ENCODE measurements around the gene BOD1L1.

Gene BOD1L1

DNA sequence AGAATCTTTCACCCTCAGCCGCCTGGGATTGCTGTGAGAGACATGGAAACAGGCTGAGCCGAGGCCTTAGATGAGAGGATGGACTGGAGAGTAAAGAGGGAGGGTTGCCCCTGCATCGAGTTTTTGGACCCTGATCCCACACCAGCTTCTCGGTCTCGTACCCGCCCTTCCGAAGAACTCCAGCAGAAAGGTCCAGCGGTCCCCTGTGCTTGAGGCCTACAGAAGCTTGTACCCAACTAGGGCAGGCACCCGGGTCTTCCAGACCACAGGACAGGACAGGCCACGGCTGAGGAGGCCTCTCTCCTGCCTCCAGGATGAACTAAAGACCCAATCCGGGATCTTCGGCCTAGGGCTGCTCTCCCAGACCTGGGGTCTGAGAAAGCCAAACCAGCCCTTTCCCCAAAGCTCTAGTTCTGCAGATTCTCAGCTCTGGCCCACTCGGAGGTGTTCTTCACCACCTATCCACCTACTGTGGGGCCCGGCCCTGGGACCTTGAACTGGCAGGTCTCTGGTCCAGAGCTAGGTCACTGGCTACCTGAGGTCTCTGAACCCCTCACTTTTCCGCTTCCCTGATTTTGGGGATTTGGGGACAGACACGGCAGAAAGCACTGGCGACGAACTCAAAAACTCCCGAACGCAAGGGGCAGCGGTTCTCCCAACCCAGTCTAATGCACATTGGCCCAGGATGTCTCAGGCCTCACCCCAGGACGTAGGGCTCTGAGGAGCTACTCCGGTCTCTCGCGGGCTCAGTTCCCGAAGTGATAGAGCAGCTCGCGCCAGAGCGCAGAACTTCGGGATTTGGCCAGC lies 84.3 kb downstream of the BOD1L1 start:
- H3K27me3 ChIP-seq (ENCODE audit: low read depth, low read length) = peaks cover 54% of the 10 kb centered on the region
- H3K27ac ChIP-seq (ENCODE audit: low read length) = peak overlapping the region; percentile 31
- H3K36me3 ChIP-seq (ENCODE audit: control insufficient read depth in 1 of 2, insufficient read depth in 2 of 2, low read length in 2 of 2) = no peaks in the 10 kb centered on the region
- peak overlapping the region; percentile 46 to 83 for H3K4me3 ChIP-seq (ENCODE audit: low read depth in 1 of 2, low read length in 2 of 2)
- peaks cover 0 to 35% of the 10 kb centered on the region in 2 donors for H3K4me1 ChIP-seq (ENCODE audit: control insufficient read depth in 1 of 2, insufficient read depth in 2 of 2, low read length in 2 of 2)
- no peaks in the 10 kb centered on the region for H3K9me3 ChIP-seq (ENCODE audit: control insufficient read depth in 1 of 2, low read length in 2 of 2)

- H3K27ac ChIP-seq (ENCODE audit: low read length) = no peak overlapping the region
Measured at GRCh38 chr4:13542577-13543031, 84.9 kb downstream of the BOD1L1 start.

DNA sequence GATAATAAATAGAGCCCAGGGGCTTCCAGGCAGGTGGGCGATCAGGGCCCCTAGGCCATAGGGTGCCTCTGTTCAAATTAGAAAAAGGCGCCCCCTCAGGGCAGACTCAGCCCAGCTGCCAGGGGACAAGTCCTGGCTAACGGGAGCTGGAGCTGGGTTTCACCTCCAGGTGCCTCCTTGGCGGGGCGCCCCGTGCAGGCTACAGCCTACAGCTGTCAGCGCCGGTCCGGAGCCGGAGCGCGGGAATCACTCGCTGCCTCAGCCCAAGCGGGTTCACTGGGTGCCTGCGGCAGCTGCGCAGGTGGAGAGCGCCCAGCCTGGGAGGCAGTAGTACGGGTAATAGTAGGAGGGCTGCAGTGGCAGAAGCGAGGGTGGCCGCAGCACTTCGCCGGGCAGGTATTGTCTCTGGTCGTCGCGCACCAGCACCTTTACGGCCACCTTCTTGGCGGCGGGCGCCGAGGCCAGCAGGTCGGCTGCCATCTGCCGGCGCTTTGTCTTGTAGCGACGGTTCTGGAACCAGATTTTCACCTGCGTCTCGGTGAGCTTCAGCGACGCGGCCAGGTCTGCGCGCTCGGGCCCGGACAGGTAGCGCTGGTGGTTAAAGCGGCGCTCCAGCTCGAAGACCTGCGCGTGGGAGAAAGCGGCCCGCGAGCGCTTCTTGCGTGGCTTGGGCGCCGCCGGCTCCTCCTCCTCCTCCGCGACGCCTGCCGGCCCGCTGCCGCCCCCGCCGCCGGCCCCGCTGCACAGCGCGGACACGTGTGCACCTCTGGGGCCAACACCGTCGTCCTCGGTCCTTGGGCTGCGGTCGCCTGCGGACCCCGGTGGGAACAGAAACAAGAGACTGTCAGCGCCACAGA lies 85.6 kb downstream of the BOD1L1 start:
- Histone ChIP-seq H3K4me1 (ENCODE audit: control insufficient read depth in 1 of 2, insufficient read depth in 2 of 2, low read length in 2 of 2) (peaks cover 0 to 27% of the 10 kb centered on the region in 2 donors), H3K27ac (ENCODE audit: low read length) (no peak overlapping the region), H3K36me3 (ENCODE audit: control insufficient read depth in 1 of 2, insufficient read depth in 2 of 2, low read length in 2 of 2) (no peaks in the 10 kb centered on the region), H3K4me3 (ENCODE audit: low read depth in 1 of 2, low read length in 2 of 2) (peak overlapping the region; percentile 46 to 83), H3K27me3 (ENCODE audit: low read depth, low read length) (peaks cover 59% of the 10 kb centered on the region), H3K9me3 (ENCODE audit: control insufficient read depth in 1 of 2, low read length in 2 of 2) (no peaks in the 10 kb centered on the region)

More at GRCh38 chr4:13542577-13543031, 84.9 kb downstream of the BOD1L1 start:
- no peaks in the 10 kb centered on the region for H3K9me3 ChIP-seq (ENCODE audit: control insufficient read depth in 1 of 2, low read length in 2 of 2)
- peaks cover 0 to 32% of the 10 kb centered on the region in 2 donors for H3K4me1 ChIP-seq (ENCODE audit: control insufficient read depth in 1 of 2, insufficient read depth in 2 of 2, low read length in 2 of 2)
- no peaks in the 10 kb centered on the region for H3K36me3 ChIP-seq (ENCODE audit: control insufficient read depth in 1 of 2, insufficient read depth in 2 of 2, low read length in 2 of 2)
- H3K4me3 ChIP-seq (ENCODE audit: low read depth in 1 of 2, low read length in 2 of 2) = peak overlapping the region; percentile 46 to 83
- peaks cover 58% of the 10 kb centered on the region for H3K27me3 ChIP-seq (ENCODE audit: low read depth, low read length)

- H3K9me3 ChIP-seq (ENCODE audit: control insufficient read depth in 1 of 2, low read length in 2 of 2) = no peaks in the 10 kb centered on the region
- no peaks in the 10 kb centered on the region for H3K36me3 ChIP-seq (ENCODE audit: control insufficient read depth in 1 of 2, insufficient read depth in 2 of 2, low read length in 2 of 2)
- H3K27me3 ChIP-seq (ENCODE audit: low read depth, low read length) = peaks cover 57% of the 10 kb centered on the region
- no peak overlapping the region for H3K27ac ChIP-seq (ENCODE audit: low read length)
- peaks cover 0 to 23% of the 10 kb centered on the region in 2 donors for H3K4me1 ChIP-seq (ENCODE audit: control insufficient read depth in 1 of 2, insufficient read depth in 2 of 2, low read length in 2 of 2)
- peak overlapping the region in 1 of 2 donors; percentile 83 for H3K4me3 ChIP-seq (ENCODE audit: low read depth in 1 of 2, low read length in 2 of 2)
Measured at GRCh38 chr4:13541176-13541604, 86.3 kb downstream of the BOD1L1 start.

GRCh38 chr4:13540446-13541175 lies 86.9 kb downstream of the BOD1L1 start:
- Histone ChIP-seq H3K4me3 (ENCODE audit: low read depth in 1 of 2, low read length in 2 of 2) (peak overlapping the region in 1 of 2 donors; percentile 83), H3K9me3 (ENCODE audit: control insufficient read depth in 1 of 2, low read length in 2 of 2) (no peaks in the 10 kb centered on the region), H3K27me3 (ENCODE audit: low read depth, low read length) (peaks cover 59% of the 10 kb centered on the region), H3K36me3 (ENCODE audit: control insufficient read depth in 1 of 2, insufficient read depth in 2 of 2, low read length in 2 of 2) (no peaks in the 10 kb centered on the region), H3K4me1 (ENCODE audit: control insufficient read depth in 1 of 2, insufficient read depth in 2 of 2, low read length in 2 of 2) (peaks cover 0 to 23% of the 10 kb centered on the region in 2 donors), H3K27ac (ENCODE audit: low read length) (no peak overlapping the region)

DNA sequence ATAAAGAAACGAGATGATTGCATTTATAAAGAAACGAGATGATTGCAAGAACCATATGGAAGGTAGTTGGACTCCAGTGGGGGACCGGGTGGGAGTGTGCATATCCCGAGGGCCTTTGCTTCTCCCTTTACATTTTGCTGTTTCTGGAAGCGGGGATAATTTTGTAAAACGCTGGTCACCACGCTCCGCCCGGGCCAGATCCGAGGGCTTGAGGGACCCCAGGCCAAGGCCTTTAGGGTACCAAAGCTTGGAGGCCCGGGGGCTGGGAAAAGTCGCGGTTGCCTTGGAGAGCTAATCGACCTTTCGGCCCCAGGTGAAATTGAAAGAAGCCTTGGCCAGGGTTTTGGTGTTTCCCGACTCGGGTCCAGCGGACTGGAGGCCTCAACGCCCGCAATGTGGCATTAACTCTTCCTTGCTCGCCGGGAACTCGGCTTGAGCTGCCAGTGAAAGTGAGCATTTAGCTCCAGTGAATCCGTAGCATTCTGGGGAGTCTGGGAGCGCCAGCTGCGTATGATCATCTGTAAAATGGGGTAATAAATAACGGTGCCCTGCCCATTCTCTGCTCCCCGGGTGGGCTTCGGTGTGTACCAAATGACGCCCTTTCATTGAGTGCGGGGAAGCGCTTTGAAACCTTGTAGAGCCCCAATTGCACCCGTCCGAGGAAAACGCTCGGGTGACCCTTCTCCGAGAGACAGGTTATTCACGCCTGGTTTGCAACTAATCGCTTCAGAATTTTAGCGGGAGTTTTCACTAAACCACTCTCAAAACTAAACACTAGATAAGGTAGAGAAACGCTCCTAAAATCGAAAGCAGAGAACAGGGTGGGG lies 87.7 kb downstream of the BOD1L1 start:
- Histone ChIP-seq H3K4me1 (ENCODE audit: control insufficient read depth in 1 of 2, insufficient read depth in 2 of 2, low read length in 2 of 2) (peaks cover 0 to 16% of the 10 kb centered on the region in 2 donors), H3K36me3 (ENCODE audit: control insufficient read depth in 1 of 2, insufficient read depth in 2 of 2, low read length in 2 of 2) (no peaks in the 10 kb centered on the region), H3K9me3 (ENCODE audit: control insufficient read depth in 1 of 2, low read length in 2 of 2) (no peaks in the 10 kb centered on the region), H3K27me3 (ENCODE audit: low read depth, low read length) (peaks cover 61% of the 10 kb centered on the region), H3K4me3 (ENCODE audit: low read depth in 1 of 2, low read length in 2 of 2) (no peak overlapping the region), H3K27ac (ENCODE audit: low read length) (no peak overlapping the region)

DNA sequence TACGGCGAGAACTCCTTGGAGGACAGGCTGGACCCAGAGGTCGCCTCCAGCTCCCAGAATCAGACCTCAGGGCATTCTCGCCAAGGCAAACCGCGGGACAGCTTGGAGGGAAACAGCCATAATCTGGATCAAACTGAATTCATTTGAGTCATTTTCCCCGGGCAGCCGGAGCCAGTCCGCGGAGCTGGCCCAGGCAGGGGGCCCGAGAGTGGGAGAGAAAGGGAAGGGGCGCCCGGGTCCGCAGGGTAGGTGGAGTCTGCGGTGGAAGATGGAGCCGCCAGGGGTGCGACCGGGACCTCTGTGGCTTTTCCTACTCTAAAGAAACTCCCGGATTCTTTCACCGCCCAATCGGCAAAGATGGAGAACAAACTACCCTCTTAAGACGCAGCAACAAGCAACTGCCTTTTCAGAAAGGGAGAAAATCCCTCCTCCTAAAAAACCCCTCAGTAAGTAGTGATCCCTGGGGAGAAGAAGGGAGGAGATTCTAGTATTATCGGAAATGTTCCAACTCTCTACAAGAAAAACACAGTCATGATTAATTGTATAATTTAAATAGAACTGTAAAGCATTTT lies 88.4 kb downstream of the BOD1L1 start:
- no peaks in the 10 kb centered on the region for H3K9me3 ChIP-seq (ENCODE audit: control insufficient read depth in 1 of 2, low read length in 2 of 2)
- no peaks in the 10 kb centered on the region for H3K36me3 ChIP-seq (ENCODE audit: control insufficient read depth in 1 of 2, insufficient read depth in 2 of 2, low read length in 2 of 2)
- peaks cover 0 to 22% of the 10 kb centered on the region in 2 donors for H3K4me1 ChIP-seq (ENCODE audit: control insufficient read depth in 1 of 2, insufficient read depth in 2 of 2, low read length in 2 of 2)
- no peak overlapping the region for H3K27ac ChIP-seq (ENCODE audit: low read length)
- H3K4me3 ChIP-seq (ENCODE audit: low read depth in 1 of 2, low read length in 2 of 2) = no peak overlapping the region
- H3K27me3 ChIP-seq (ENCODE audit: low read depth, low read length) = peaks cover 65% of the 10 kb centered on the region

GRCh38 chr4:13538427-13538973 lies 89.0 kb downstream of the BOD1L1 start:
- Histone ChIP-seq H3K4me3 (ENCODE audit: low read depth in 1 of 2, low read length in 2 of 2) (no peak overlapping the region), H3K4me1 (ENCODE audit: control insufficient read depth in 1 of 2, insufficient read depth in 2 of 2, low read length in 2 of 2) (peaks cover 0 to 22% of the 10 kb centered on the region in 2 donors), H3K36me3 (ENCODE audit: control insufficient read depth in 1 of 2, insufficient read depth in 2 of 2, low read length in 2 of 2) (no peaks in the 10 kb centered on the region)

DNA sequence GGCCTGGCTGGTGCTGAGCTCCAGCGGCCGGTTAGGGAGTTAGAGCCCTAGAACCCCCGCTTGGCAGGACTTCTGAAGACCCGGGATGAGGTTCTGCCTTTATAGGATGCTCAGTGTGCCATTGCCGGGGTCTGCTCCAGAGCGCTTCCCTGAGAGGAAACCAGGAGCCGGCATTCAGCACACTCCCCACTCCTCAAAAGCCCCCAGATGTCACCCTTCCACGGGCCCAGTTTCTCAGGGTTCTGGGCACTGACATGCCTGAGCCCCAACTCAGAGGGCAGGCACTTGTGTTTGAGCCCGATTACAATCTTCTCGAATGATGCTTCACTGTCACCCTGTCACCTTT lies 89.7 kb downstream of the BOD1L1 start:
- no peak overlapping the region for H3K4me3 ChIP-seq (ENCODE audit: low read depth in 1 of 2, low read length in 2 of 2)
- no peaks in the 10 kb centered on the region for H3K36me3 ChIP-seq (ENCODE audit: control insufficient read depth in 1 of 2, insufficient read depth in 2 of 2, low read length in 2 of 2)
- peaks cover 0 to 22% of the 10 kb centered on the region in 2 donors for H3K4me1 ChIP-seq (ENCODE audit: control insufficient read depth in 1 of 2, insufficient read depth in 2 of 2, low read length in 2 of 2)
- no peak overlapping the region for H3K27ac ChIP-seq (ENCODE audit: low read length)
- peaks cover 62% of the 10 kb centered on the region for H3K27me3 ChIP-seq (ENCODE audit: low read depth, low read length)
- no peaks in the 10 kb centered on the region for H3K9me3 ChIP-seq (ENCODE audit: control insufficient read depth in 1 of 2, low read length in 2 of 2)

More at GRCh38 chr4:13538427-13538973, 89.0 kb downstream of the BOD1L1 start:
- H3K27me3 ChIP-seq (ENCODE audit: low read depth, low read length) = peaks cover 68% of the 10 kb centered on the region
- H3K9me3 ChIP-seq (ENCODE audit: control insufficient read depth in 1 of 2, low read length in 2 of 2) = no peaks in the 10 kb centered on the region
- no peak overlapping the region for H3K27ac ChIP-seq (ENCODE audit: low read length)
